Activated T-helper 1 cell treated with anti-CD3 and anti-CD28 coated beads, Interleukin-12 subunit alpha, Interleukin-12 subunit beta, Interleukin-2, Interleukin-4 antibody, amounts not matched to agents 30 ng/mL and 10 ng/mL and 1 ng/mL, durations not matched to agents 14 hours and 24 hours and 36 hours (primary cell): Measurements from ENCODE around the gene MAFF. TPM values are rescaled to one million over a fixed set of nuclear protein-coding genes. Genes with fewer than 3 reads are reported as not detected.

Experiments used
- DNase-seq: peaks from one replicate; pipeline ENCODE4 v3.0.0; 2021; ENCODE audit warnings: low spot score
- H3K27ac Mint-ChIP-seq: one replicate; pipeline ENCODE4 v1.8.0; 2021; ENCODE audit warnings: mild to moderate bottlenecking, mixed read lengths
- H3K27me3 Mint-ChIP-seq: one replicate; pipeline ENCODE4 v1.8.0; 2022; ENCODE audit warnings: mild to moderate bottlenecking, moderate library complexity, mixed read lengths; ENCODE audit not compliant: insufficient read depth
- H3K36me3 Mint-ChIP-seq: one replicate; pipeline ENCODE4 v1.8.0; 2021; ENCODE audit warnings: low read depth, mixed read lengths
- H3K4me1 Mint-ChIP-seq: one replicate; pipeline ENCODE4 v1.8.0; 2021; ENCODE audit warnings: low read depth, mixed read lengths
- H3K4me3 Mint-ChIP-seq: one replicate; pipeline ENCODE4 v1.8.0; 2021; ENCODE audit warnings: mild to moderate bottlenecking, moderate library complexity, mixed read lengths
- H3K9me3 Mint-ChIP-seq: one replicate; pipeline ENCODE4 v1.8.0; 2021; ENCODE audit warnings: mixed read lengths
- intact Hi-C: fragments of 100-400 bp; cut with micrococcal nuclease; formaldehyde crosslinking; loops from one replicate; pipeline ENCODE4 v1.15.1; 2024
- total RNA-seq: library from RNA; stranded (reverse); gene quantifications from 2 replicates; pipeline ENCODE4 v1.2.3, GENCODE V29; 2022

The MAFF gene
- total RNA-seq, 1 donor from 2014 or later = 12.5 TPM

DNA sequence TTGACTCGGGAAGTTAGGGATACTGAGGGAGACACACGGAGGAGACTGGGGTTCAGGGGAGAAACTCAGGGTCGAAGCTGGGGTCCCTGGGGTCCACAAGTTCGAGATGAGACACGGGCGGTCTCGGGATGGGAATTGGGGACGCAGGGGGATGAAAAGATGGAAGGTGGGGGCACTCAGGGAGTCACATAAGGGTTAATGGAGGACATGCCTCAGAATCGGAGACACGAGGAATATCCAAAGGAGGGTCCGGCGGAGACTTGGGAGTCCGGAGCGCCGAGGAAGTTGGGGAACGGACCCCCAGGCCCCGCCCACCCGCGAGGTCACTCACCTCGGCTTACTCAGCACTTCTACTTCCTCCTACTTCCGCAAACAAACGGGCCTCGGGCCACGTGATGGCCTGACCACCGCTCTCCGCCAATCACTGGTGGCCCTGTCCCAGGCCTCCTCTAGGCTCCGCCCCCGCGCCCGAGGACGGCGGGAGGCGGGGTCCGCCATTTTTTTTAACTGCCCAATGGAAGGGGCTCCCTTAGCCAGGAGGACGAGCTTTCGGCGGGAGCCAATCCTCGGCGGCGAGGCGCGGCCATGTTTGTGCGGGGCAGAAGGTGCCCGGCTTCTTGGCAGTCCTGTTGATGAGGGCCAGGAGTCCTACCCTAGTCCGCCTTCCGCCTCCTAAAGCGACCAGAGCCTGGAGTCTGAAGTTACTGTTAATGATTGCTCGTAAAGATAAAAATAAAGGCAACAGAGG is 20.2 kb upstream of the MAFF start, which contains the start of gene PLA2G6:
TSS of gene PLA2G6 (minus strand) at position 378 of the 748 bp plus-strand sequence. CDS start 12,404 bp downstream, outside the sequence.
- intact Hi-C loops = loop anchor here (1.0 to 10.0 kb wide), 10 partner anchors 20 to 523 kb away; partner anchors contain the start of genes CBY1, CSNK1E, DDX17 and DMC1

DNA sequence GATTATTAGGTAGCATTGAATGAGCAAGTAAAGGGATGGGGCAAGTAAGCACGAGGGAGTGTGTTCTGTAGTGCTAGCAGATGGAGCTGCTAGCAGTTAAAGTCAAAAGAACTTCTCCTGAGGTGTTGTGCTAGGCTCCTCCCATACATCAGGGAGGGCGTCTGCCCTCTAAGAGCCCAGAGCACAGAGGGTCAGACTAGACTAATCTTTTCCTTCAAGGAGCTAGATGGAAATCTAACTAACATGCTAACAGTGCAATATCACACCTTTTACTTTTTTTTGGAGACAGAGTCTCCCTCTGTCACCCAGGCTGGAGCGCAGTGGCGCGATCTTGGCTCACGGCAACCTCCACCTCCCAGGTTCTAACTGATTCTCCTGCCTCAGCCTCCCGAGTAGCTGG is 17.0 kb upstream of the MAFF start:
- Mint-ChIP-seq H3K27me3 (peaks cover 17% of the 10 kb centered on the region), H3K27ac (no peak overlapping the region), H3K36me3 (peaks cover 2% of the 10 kb centered on the region), H3K9me3 (no peaks in the 10 kb centered on the region), H3K4me1 (peaks cover 24% of the 10 kb centered on the region), H3K4me3 (no peak overlapping the region)
- no peak for DNase-seq
- intact Hi-C loops = loop anchor here (5.0 to 10.0 kb wide), 2 partner anchors 213 to 470 kb away; partner anchors contain the start of genes CBY1 and FAM227A

More for the DNA sequence above, 20.2 kb upstream of the MAFF start, which contains the start of gene PLA2G6:
- Mint-ChIP-seq H3K4me3 (peak within 1 kb of the TSS; percentile 89), H3K27me3 (peaks cover 10% of the 10 kb centered on the region), H3K36me3 (peaks cover 6% of the 10 kb centered on the region), H3K9me3 (no peaks in the 10 kb centered on the region), H3K27ac (peak within 1 kb of the TSS; percentile 95), H3K4me1 (peaks cover 48% of the 10 kb centered on the region)
- DNase-seq = peak; percentile 99

- DNase-seq = no peak
- no peak overlapping the region for H3K4me3 Mint-ChIP-seq
- H3K9me3 Mint-ChIP-seq = no peaks in the 10 kb centered on the region
- no peaks in the 10 kb centered on the region for H3K36me3 Mint-ChIP-seq
- H3K4me1 Mint-ChIP-seq = peaks cover 8% of the 10 kb centered on the region
- H3K27me3 Mint-ChIP-seq = peaks cover 17% of the 10 kb centered on the region
- intact Hi-C loops = loop anchor here (10.0 kb wide), 1 partner anchor 468 kb away; the partner anchor contains the start of genes CBY1 and FAM227A
- H3K27ac Mint-ChIP-seq = no peak overlapping the region
Measured at GRCh38 chr22:38186429-38186828, 15.4 kb upstream of the MAFF start.

GRCh38 chr22:38187413-38188212 is 14.2 kb upstream of the MAFF start:
- Mint-ChIP-seq H3K27ac (no peak overlapping the region), H3K4me3 (no peak overlapping the region), H3K9me3 (no peaks in the 10 kb centered on the region), H3K4me1 (no peaks in the 10 kb centered on the region), H3K27me3 (peaks cover 23% of the 10 kb centered on the region), H3K36me3 (no peaks in the 10 kb centered on the region)
- DNase-seq = no peak
- intact Hi-C loops = loop anchor here (10.0 kb wide), 1 partner anchor 467 kb away; the partner anchor contains the start of genes CBY1 and FAM227A

DNA sequence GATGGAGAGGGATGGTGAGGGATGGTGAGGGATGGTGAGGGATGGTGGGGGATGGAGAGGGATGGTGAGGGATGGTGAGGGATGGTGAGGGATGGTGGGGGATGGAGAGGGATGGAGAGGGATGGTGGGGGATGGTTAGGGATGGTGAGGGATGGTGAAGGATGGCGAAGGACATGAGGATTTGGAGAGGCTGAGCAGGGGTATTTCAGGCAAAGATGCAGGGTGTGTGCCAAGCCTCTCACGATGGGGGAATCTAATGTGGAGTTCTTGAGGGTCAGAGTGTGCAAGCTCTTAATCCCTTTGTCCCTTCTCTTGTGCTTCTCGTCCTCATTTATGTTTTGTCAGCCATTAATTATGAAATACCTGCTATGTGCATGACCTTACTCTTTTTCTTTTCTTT is 12.7 kb upstream of the MAFF start:
- Mint-ChIP-seq H3K4me3 (no peak overlapping the region), H3K27ac (no peak overlapping the region), H3K4me1 (no peaks in the 10 kb centered on the region), H3K27me3 (peaks cover 27% of the 10 kb centered on the region), H3K9me3 (no peaks in the 10 kb centered on the region), H3K36me3 (no peaks in the 10 kb centered on the region)
- intact Hi-C loops = loop anchor here (10.0 kb wide), 1 partner anchor 466 kb away; the partner anchor contains the start of genes CBY1 and FAM227A
- no peak for DNase-seq

GRCh38 chr22:38190581-38190980 is 11.2 kb upstream of the MAFF start:
- H3K9me3 Mint-ChIP-seq = no peaks in the 10 kb centered on the region
- H3K27ac Mint-ChIP-seq = no peak overlapping the region
- peaks cover 29% of the 10 kb centered on the region for H3K27me3 Mint-ChIP-seq
- no peak for DNase-seq
- H3K36me3 Mint-ChIP-seq = no peaks in the 10 kb centered on the region
- no peaks in the 10 kb centered on the region for H3K4me1 Mint-ChIP-seq
- no peak overlapping the region for H3K4me3 Mint-ChIP-seq
- intact Hi-C loops = no loop called here

GRCh38 chr22:38191055-38191454 is 10.7 kb upstream of the MAFF start:
- intact Hi-C loops = no loop called here
- H3K9me3 Mint-ChIP-seq = no peaks in the 10 kb centered on the region
- no peak overlapping the region for H3K27ac Mint-ChIP-seq
- no peak overlapping the region for H3K4me3 Mint-ChIP-seq
- no peaks in the 10 kb centered on the region for H3K36me3 Mint-ChIP-seq
- H3K4me1 Mint-ChIP-seq = no peaks in the 10 kb centered on the region
- no peak for DNase-seq
- H3K27me3 Mint-ChIP-seq = peaks cover 27% of the 10 kb centered on the region

DNA sequence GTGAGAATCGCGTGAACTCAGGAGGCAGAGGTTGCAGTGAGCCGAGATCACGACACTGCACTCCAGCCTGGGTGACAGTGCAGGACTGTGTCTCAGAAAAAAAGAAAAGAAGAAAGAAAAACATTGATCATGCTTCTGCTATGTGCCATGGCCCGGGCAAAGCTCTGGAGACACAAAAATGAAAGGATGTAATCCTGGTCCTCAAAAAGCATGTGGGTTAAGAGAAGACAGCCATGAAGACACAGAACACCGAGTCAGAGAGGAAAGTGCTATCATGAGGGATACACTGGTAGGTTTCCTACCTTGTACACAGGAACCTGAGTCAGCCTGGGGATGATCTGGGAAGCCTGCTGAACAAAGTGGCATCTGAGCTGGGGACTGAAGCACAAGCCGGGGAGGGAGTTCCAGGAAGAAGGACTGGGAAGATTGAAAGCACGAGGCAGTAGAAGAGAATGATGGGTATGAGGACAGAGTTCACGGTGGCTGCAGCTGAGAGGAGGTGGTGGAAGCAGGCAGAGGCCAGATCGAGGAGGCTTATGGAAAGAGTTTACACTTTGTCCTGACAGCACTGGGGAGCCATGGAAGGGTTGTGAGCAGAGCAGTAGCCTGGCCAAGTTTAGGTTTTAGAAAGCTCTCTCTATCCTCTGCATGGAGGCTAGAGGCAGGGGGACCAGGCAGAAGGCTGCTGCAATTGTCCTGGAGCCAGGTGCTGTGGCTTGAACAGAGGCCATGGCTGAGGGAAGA is 9.9 kb upstream of the MAFF start:
- no peaks in the 10 kb centered on the region for H3K9me3 Mint-ChIP-seq
- no peaks in the 10 kb centered on the region for H3K36me3 Mint-ChIP-seq
- H3K27ac Mint-ChIP-seq = peak overlapping the region; percentile 7
- intact Hi-C loops = no loop called here
- no peaks in the 10 kb centered on the region for H3K4me1 Mint-ChIP-seq
- DNase-seq = no peak
- no peak overlapping the region for H3K4me3 Mint-ChIP-seq
- peaks cover 20% of the 10 kb centered on the region for H3K27me3 Mint-ChIP-seq

- no peaks in the 10 kb centered on the region for H3K4me1 Mint-ChIP-seq
- no peak for DNase-seq
- no peaks in the 10 kb centered on the region for H3K9me3 Mint-ChIP-seq
- H3K4me3 Mint-ChIP-seq = no peak overlapping the region
- no peaks in the 10 kb centered on the region for H3K36me3 Mint-ChIP-seq
- no peak overlapping the region for H3K27ac Mint-ChIP-seq
- peaks cover 18% of the 10 kb centered on the region for H3K27me3 Mint-ChIP-seq
- intact Hi-C loops = no loop called here
Measured at GRCh38 chr22:38192475-38192863, 9.3 kb upstream of the MAFF start.

GRCh38 chr22:38193580-38193979 is 8.2 kb upstream of the MAFF start:
- Mint-ChIP-seq H3K36me3 (no peaks in the 10 kb centered on the region), H3K4me1 (peaks cover 3% of the 10 kb centered on the region), H3K4me3 (no peak overlapping the region), H3K27ac (no peak overlapping the region), H3K27me3 (peaks cover 16% of the 10 kb centered on the region), H3K9me3 (no peaks in the 10 kb centered on the region)
- no peak for DNase-seq
- intact Hi-C loops = no loop called here

DNA sequence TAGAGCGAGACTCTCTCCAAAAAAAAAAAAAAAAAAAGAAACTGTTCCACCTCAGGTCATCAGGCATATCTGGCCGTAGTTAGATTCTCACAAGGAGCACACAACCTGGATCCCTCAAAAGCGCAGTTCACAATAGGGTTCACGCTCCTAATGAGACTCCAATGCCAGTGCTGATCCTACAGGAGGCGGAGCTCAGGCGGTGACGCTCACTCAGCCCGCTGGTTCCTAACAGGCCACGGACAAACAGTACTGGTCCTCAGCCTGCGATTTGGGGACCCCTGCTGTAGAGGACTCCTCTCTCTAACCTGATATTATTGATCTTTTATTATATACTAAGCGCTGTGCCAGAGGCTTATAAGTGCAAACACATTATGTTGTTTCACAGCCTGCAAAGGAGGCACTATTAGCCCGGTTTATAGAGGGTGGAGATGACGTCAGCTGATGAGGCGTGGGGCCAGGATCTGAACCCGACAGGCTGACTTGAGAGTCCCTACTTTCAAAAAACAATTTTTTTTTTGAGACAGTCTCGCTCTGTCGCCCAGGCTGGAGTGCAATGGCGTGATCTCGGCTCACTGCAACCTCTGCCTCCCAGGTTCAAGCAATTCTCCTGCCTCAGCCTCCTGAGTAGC is 4.9 kb upstream of the MAFF start:
- Mint-ChIP-seq H3K4me3 (no peak overlapping the region), H3K27me3 (peaks cover 17% of the 10 kb centered on the region), H3K9me3 (no peaks in the 10 kb centered on the region), H3K36me3 (no peaks in the 10 kb centered on the region), H3K27ac (no peak overlapping the region), H3K4me1 (peaks cover 21% of the 10 kb centered on the region)
- no peak for DNase-seq
- intact Hi-C loops = no loop called here
